Effector CD8-positive, alpha-beta T cell (primary cell): Measurements from ENCODE around the gene SVBP.
"Not testable (repeated sequence)": the region's sequence is repeated elsewhere in the genome, so short reads cannot be mapped to it uniquely, and the experiment has no call there.

Source experiments
- DNase-seq: peaks from one replicate; lab custom pipeline; 2025; lab: John Stamatoyannopoulos, UW

The SVBP gene

GRCh38 chr1:42841440-42842147 is 24.4 kb upstream of the SVBP start:
- no peak for DNase-seq

GRCh38 chr1:42841010-42841409 is 23.8 kb upstream of the SVBP start:
- DNase-seq = no peak

GRCh38 chr1:42838482-42839190 is 21.4 kb upstream of the SVBP start:
- no peak for DNase-seq

- no peak for DNase-seq
These were observed 20.5 kb upstream of the SVBP start for GRCh38 chr1:42837709-42838108.

GRCh38 chr1:42835422-42835821 is 18.2 kb upstream of the SVBP start:
- no peak for DNase-seq

- no peak for DNase-seq
These were observed 17.6 kb upstream of the SVBP start for GRCh38 chr1:42834803-42835202.

GRCh38 chr1:42833981-42834380 is 16.8 kb upstream of the SVBP start:
- no peak for DNase-seq

GRCh38 chr1:42832641-42833240 is 15.5 kb upstream of the SVBP start:
- DNase-seq = no peak

GRCh38 chr1:42831273-42831672 is 14.1 kb upstream of the SVBP start:
- DNase-seq = no peak

GRCh38 chr1:42830631-42831030 is 13.4 kb upstream of the SVBP start:
- no peak for DNase-seq

- DNase-seq = no peak
These were observed 8.0 kb upstream of the SVBP start for GRCh38 chr1:42825036-42825851.

- DNase-seq = no peak
These were observed 7.4 kb upstream of the SVBP start for GRCh38 chr1:42824481-42825035.

GRCh38 chr1:42822800-42823392 is 5.7 kb upstream of the SVBP start:
- no peak for DNase-seq

GRCh38 chr1:42821690-42822089 is 4.5 kb upstream of the SVBP start:
- DNase-seq = no peak

- no peak for DNase-seq
These were observed 3.6 kb upstream of the SVBP start for GRCh38 chr1:42820813-42821212.

GRCh38 chr1:42817976-42818375 is 779 bp upstream of the SVBP start:
- DNase-seq = no peak

GRCh38 chr1:42817440-42817767 is 207 bp upstream of the SVBP start:
- DNase-seq = no peak

- no peak for DNase-seq
These were observed 1.1 kb downstream of the SVBP start for GRCh38 chr1:42815941-42816584.

- DNase-seq = not testable (repeated sequence)
These were observed 2.4 kb downstream of the SVBP start for GRCh38 chr1:42814815-42815214.

GRCh38 chr1:42807056-42807668 is 10.0 kb downstream of the SVBP start:
- DNase-seq = no peak

- no peak for DNase-seq
These were observed 10.6 kb downstream of the SVBP start for GRCh38 chr1:42806593-42806992.
